Stimulated activated CD8-positive, alpha-beta memory T cell treated with anti-CD3 and anti-CD28 coated beads, Interleukin-2, amount 100 ng/mL, for 1 hour (primary cell): ENCODE data around the gene PRDX5.

Experiments
- DNase-seq, 2 donors: peaks; one replicate each; pipeline ENCODE4 v3.0.0-alpha.2; 2020; ENCODE audit warnings: low read depth in 2 of 2

Gene PRDX5

DNA sequence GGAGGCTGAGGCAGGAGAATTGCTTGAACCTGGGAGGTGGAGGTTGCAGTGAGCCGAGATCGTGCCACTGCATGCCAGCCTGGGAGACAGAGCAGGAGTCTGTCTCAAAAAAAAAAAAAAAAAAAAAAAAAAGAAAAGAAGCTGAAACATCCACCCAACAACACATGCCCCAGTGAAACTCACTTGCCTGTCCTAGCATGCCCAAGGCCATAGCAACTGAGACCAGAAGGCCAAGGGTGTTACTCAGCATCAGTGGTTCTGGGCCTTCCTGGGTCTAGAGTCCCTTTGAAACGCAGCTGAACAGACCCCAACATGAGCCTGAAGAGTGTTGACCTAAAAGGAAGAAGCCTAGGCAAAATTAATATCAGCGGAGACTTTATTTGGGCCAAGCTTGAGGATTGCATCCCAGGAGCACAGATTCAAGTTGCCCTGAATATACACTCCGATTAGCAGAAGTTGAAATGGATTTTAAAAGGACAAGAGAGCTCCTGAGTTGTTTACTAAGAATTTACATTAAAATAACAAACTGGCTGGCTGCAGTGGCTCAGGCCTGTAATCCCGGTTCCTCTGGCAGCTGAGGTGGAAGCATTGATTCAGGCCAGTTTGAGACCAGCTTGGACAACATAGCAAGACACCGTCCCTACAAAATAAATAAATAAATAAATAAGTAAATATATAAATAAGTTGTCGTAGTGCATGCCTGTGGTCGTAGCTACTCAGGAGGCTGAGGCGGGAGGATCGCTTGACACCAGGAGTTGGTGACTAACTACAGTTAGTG lies 7.0 kb downstream of the PRDX5 start:
- DNase-seq, result no peak

DNA sequence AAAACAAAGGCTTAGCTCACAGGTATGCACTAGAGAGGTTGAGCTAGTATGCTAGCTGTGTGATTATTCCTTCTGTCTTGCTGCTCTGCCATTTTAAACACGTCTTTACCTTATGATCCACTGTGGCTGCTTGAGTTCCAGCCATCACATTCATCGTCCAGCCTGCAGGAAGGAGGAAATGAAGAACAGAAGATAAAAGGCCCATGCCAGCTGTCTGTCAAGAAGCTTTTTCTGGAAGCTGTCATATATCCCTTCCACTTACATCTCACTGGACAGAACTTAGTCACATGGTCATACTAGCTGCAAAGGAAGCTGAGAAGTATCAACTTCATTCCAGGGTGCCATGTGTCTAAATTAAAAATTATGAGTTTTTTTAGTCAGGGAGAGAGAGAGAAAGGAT lies 9.5 kb downstream of the PRDX5 start:
- DNase-seq, result no peak

DNA sequence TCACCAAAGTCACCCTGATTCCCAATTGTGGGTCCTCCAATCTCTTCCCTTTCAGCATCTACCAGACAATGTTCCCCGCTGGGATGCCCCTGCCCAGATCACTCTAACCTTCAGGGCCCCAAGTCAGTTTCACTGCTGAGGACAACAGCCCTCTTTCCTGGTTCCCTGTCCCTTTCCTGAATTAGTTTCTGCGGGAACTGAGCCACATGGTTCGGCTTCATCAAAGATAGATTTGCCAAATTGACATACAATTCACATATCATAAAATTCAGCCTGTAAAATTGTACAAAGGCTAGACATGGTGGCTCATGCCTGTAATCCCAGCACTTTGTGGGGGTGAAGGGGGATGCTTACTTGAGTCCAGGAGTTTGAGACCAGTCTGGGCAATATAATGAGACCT lies 10.1 kb downstream of the PRDX5 start:
- no peak for DNase-seq

DNA sequence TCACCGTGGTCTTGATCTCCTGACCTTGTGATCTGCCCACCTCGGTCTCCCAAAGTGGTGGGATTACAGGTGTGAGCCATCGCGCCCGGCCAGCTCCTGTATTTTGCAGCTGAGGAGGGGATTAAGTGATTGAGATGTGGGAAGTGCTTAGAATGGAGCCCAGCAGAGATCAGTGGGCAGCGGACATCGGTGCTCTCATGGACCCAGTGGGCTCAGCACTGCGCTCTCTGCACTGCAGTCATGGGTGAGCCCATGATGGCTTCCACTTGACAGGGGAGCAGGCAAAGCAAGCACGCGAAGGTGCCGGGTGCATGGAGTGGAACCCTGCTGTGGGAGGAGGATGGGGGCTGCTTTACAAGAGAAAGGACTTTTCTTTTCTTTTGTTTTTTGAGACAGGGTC lies 13.0 kb downstream of the PRDX5 start:
- DNase-seq, result no peak

DNA sequence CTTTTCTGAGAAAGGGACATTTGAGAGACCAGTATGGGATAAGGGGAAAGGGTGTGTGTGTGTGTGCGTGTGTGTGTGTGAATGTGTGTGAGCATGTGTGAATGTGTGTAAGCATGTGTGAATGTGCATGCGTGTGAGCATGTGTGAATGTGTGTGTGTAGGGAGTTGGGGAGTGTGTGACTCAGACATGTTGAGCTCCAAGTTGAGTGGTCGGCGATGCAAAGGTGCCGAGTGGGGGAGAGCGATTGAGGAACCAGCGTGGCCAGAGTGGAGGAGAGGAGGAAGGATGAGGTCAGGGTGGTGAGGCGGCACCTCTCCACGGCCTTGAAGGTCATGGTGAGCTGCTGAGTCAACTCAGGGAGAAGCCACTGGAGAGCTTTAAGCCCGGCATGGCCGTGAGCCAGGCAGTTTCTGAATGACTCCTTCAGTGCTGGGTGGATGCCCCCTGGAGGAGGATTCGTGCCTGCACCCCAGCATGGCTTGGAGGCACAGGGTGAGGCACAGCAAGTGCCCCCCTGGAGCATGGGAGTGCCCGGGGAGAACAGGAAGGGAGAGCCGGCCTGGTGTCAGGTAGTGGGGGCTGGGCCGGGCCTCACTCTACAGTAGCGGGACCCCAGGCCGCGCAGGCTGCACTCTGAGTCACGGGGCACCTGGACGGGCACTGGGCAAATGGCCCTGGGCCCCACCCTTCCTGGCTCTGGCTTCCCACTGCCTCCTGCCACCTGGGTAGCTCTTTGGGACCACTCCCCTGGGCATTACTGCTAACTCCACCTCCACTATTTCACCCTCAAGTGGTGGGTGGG lies 13.8 kb downstream of the PRDX5 start:
- DNase-seq, result peak; percentile 45 to 55

DNA sequence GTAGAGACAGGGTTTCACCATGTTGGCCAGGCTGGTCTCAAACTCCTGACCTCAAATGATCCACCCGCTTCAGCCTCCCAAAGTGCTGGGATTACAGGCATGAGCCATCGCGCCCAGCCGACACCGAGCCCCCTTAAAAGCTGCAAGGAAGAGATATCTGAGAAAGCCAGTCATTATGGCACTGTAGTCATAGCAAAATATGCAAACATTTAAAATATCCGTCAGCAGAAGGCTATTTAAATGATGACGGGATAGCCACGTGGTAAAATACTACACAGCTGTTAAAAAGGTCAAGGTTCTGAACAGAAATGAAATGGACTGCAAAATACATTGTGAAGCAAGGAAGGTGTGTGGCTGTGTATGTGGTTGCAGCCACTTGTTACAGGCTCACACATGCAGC lies 15.6 kb downstream of the PRDX5 start:
- no peak for DNase-seq

DNA sequence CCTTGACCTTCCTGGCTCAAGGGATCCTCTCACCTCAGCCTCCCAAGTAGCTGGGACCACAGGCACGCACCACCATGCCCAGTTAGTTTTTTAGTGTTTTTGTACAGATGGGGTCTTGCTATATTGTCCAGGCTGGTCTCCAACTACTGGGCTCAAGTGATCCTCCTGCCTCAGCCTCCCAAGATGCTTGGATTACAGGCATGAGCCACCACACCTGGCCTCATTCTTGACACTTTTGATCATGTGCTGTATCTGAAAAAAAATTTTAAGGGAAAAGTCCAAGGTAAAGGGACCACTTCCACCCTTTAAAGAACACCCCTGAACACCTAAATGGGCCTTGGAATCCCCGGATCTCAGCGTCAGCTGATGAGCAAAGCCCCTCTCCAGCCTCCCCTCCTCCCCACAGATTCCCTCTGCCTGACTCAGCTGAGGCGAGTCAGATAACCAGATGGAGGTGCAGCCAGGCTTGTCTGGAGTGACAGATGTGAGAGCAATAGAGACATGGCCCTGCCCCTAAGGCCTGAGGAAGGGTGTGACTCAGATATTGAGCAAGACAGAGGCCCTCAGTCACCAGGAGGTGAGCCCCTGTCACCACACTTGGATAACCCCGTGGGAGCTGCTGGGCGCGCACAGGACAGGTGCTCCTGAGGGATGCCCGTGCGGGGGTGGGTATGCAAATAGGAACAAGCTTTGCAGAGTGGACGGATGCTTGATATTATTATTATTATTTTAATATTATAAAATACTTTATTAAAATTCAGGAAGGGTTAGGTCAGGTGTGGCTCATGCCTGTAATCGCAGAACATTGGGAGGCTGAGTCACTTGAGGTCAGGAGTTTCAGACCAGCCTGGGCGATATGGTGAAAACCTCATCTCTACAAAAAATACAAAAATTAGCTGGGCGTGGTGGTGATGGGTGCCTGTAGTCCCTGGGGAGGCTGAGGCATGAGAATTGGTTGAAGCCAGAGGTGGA lies 17.1 kb downstream of the PRDX5 start:
- no peak for DNase-seq

DNA sequence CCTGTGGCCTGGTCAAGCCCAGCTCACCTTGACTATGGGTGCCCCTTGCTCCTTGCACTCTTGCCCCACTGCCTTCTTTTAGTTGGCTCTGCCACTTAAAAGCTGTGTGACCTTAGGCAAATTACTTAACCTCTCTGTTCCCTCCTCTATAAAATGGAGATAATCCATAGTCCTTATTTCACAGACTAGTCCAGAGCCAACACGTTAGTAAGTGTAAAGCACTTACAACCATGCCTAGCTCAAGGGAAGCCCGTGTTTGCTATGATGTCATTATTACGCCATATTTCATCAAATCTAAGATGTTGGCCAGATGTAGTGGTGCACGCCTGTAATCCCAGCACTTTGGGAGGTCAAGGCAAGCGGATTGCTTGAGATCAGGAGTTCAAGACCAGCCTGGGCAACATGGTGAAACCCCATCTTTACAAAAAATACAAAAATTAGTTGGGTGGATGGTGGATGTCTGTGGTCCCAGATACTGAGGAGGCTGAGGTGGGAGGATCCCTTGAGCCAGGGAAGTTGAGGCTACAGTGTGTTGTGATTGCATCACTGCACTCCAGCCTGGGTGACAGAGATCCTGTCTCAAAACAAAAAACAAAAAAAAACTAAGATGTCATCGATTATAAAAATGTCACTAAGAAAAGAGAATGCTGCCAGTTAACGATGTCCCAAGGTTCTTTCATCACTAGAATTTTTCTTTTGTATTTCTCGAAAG lies 19.8 kb downstream of the PRDX5 start:
- no peak for DNase-seq

DNA sequence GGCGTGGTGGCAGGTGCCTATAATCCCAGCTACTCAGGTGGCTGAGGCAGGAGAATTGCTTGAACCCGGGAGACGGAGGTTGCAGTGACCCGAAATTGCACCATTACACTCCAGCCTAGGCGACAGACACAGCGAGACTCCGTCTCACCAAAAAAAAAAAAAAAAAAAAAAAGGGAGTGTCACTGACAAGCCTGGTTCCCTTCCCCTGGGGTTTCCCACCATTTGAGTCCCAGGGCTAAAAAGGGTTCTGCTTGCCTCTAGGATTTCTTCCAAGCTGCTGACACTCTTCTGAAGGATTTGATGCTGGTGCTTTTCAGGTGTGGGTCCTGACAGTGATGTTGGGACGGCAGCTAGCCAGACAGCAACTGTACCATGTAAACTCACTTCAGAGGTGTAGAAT lies 20.8 kb downstream of the PRDX5 start:
- no peak for DNase-seq

DNA sequence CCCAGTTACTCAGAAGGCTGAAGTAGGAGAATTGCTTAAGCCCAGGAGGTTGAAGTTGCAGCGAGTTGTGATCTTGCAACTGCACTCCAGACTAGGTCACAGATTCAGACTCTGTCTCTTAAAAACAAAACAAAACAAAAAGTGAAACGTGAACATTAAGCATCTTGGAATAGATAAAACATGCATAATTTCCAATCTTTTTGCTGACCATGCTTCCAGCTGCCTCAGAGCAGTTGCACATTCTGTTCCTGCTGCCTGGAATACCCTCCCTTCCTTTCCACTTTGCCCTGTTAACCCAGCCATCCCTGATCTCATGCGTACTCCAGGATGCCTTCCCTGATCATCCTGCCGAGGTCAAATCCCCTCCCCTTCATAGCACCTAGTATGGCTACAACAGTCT lies 21.4 kb downstream of the PRDX5 start:
- DNase-seq, result no peak

DNA sequence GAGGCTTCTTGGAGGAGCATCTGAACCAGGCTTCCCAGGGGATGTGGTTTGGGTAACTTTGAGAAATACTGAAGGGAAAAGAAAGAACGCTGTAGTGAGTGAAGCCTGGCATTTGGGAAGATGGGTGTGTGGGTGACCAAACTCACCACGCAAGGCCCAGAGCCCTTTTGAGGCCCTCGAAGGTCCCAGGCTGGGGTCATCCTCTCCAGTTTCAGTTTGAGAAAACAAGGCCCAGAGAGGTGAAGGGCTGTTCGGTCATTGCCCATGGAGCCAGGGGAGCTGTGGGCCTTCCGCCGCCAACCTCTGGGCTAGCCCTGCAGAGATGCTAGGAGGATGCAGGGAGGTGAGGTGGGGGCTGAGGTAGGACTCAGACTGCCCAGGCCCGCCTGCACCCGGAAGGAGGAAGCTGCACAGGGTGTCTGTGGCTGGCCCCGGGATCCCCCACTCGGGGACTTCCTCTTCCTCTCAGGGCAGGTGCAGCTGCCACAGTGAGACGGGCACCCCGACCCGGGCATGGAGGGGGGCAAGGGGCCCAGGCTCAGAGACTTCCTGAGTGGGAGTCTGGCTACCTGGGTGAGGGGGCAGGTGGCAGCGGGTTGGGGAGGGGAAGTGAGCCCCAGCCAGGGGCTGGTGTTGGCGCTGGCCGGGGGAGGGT lies 22.0 kb downstream of the PRDX5 start, which contains the start of gene CCDC88B:
TSS of gene CCDC88B (plus strand) at position 451 of the 655 bp plus-strand sequence. CDS start at position 514, 63 bp downstream.
- DNase-seq, result peak; percentile 71 to 76

DNA sequence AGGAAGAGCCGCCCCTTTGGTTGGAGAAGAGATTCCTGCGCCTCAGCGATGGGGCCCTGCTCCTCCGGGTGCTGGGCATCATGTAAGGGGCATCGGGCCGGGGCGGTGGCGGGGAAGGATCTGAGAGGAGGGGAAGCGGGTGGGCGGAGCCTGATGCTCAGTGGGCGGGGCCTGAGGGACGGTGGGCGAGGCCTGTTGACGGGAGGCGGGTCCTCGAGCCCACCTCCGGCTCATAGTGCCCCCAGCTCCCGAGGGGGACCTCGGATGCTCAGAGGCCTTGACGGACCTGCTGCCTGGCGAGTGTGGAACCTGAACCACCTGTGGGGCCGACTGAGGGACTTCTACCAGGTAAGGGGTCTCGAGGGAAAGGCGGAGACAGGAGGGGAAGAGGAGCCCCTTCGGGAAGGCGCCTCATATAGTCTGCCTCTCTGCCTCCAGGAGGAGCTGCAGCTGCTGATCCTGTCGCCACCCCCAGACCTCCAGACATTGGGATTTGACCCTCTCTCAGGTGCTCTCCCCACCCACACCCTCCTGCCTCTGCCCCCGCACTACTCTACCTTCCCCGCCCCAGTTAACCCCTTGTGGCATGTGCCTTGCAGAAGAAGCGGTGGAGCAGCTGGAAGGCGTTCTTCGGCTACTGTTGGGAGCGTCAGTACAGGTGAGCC lies 22.9 kb downstream of the PRDX5 start:
- peak; percentile 64 to 69 for DNase-seq

DNA sequence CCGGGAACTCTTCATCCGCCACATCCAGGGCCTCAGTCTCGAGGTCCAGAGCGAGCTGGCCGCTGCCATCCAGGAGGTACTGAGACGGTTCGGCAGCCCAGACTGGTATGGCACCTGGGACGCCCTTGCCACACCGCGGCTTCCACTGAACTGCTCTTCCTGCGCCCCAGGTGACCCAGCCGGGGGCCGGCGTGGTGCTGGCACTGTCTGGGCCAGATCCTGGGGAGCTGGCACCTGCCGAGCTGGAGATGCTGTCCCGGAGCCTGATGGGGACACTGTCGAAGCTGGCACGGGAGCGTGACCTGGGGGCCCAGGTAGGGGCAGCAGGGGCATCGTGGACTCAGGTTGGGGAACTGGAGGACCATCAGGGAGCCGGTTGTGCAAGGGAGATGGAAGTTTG lies 23.5 kb downstream of the PRDX5 start:
- no peak for DNase-seq

DNA sequence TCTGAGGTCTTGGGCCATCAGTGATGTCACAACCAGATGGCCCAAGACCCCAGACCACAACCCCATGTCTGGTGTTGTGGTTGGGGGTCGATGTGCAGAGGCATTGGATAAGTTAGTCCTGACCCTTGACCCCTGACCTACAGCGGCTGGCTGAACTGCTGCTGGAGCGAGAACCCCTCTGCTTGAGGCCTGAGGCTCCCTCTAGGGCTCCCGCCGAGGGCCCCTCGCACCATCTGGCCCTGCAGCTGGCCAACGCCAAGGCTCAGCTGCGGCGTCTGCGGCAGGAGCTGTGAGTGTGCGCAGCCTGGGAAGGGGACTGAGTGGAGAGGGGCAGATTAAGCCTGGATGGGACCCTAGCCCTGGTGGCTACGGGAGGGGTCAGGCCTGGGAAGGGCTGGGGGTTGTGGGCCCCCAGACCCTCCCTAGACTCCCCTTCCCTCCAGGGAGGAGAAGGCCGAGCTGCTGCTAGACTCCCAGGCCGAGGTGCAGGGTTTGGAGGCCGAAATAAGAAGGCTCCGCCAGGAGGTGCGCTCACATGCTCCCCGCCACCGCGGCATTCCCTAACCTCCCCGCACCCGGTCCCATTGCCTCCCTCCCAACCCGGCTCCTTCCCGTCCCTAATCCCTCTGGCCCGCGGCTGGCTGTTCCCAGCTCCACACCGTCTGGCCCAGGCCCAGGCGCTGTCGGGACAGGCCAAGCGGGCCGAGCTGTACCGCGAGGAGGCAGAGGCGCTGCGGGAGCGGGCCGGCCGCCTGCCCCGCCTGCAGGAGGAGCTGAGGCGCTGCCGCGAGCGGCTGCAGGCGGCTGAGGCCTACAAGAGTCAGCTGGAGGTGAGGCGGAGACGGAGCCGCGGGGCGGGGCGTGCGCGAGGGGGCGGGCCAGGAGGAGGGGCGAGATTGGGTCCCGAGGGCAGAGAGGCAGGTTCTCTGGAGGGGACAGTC lies 24.2 kb downstream of the PRDX5 start:
- DNase-seq, result peak; percentile 76 to 78

DNA sequence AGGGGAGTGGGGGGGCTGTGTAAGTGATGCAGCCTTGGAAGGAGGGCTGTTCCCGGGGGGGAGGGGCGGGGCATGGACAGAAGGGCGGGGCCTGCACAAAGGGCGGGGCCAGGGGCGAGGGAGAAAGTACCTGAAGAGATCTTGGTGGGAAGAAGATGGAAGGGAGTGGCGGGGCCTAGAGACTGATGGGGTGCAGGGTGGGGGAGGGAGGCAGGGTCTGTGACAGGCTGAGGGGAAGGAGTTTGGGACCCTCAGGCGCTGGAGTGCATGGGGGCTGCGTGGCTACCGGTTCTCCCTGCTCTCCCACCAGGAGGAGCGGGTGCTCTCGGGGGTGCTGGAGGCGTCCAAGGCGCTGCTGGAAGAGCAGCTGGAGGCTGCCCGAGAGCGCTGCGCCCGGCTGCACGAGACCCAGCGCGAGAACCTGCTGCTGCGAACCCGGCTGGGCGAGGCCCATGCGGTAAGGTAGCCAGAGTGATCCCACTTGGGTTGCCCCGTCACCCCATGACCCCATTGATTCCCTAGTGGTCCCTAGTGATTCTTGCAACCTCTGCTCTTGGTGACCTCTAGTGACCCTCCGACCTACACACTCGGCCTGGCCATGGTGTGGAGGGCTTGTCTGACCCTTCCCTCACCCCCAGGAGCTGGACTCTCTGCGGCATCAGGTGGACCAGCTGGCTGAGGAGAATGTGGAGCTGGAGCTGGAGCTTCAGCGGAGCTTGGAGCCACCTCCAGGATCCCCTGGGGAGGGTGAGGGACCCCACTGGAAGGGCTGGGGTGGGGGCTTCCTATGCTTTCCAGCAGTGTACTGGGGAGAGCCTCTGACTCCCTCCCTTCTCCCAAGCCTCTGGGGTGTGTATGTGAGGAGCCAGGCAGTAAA lies 25.2 kb downstream of the PRDX5 start:
- no peak for DNase-seq

DNA sequence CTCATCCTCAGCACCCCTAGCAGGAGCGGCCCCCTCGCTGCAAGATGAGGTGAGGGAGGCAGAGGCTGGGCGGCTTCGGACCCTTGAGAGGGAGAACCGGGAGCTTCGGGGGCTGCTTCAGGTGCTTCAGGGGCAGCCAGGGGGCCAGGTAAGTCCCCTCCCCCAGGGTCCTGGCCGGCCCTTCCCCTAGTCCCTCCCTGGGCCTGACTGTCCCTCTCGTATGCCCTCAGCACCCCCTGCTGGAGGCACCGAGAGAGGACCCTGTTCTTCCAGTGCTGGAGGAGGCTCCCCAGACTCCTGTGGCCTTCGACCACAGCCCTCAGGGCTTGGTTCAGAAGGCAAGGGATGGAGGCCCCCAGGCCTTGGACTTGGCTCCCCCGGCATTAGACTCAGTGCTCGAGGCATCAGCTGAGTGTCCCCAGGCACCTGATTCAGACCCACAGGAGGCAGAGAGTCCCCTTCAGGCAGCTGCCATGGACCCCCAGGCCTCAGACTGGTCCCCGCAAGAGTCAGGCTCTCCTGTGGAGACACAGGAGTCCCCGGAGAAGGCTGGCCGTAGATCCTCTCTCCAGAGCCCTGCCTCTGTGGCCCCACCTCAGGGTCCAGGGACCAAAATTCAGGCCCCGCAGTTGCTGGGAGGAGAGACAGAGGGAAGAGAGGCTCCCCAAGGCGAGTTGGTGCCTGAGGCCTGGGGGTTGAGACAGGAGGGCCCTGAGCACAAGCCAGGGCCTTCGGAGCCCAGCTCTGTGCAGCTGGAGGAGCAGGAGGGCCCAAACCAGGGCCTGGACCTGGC lies 26.0 kb downstream of the PRDX5 start:
- no peak for DNase-seq

DNA sequence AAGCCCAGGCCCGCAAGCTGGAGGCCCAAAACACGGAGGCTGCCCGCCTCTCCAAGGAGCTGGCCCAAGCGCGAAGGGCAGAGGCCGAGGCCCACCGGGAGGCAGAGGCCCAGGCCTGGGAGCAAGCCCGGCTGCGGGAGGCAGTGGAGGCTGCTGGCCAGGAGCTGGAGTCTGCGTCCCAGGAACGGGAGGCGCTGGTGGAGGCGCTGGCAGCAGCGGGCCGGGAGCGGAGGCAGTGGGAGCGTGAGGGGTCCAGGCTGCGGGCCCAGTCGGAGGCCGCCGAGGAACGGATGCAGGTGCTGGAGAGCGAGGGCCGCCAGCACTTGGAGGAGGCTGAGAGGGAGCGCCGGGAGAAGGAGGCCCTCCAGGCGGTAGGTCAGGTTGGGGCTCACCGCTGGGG lies 26.9 kb downstream of the PRDX5 start:
- DNase-seq, result no peak
